ENCODE measurements around the gene CDT1.

- TF ChIP-seq, protein P1, sequence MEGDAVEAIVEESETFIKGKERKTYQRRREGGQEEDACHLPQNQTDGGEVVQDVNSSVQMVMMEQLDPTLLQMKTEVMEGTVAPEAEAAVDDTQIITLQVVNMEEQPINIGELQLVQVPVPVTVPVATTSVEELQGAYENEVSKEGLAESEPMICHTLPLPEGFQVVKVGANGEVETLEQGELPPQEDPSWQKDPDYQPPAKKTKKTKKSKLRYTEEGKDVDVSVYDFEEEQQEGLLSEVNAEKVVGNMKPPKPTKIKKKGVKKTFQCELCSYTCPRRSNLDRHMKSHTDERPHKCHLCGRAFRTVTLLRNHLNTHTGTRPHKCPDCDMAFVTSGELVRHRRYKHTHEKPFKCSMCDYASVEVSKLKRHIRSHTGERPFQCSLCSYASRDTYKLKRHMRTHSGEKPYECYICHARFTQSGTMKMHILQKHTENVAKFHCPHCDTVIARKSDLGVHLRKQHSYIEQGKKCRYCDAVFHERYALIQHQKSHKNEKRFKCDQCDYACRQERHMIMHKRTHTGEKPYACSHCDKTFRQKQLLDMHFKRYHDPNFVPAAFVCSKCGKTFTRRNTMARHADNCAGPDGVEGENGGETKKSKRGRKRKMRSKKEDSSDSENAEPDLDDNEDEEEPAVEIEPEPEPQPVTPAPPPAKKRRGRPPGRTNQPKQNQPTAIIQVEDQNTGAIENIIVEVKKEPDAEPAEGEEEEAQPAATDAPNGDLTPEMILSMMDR (IDR thresholded peaks at IDR 0.05) = no peak
- no peak for TF ChIP-seq POLR2A (IDR thresholded peaks at IDR 0.05)
Observed at GRCh38 chr16:88758944-88759244, 44.7 kb upstream of the CDT1 start.

All from testis (tissue), 2 donors.